ENCODE data around the gene RAB17.

DNA sequence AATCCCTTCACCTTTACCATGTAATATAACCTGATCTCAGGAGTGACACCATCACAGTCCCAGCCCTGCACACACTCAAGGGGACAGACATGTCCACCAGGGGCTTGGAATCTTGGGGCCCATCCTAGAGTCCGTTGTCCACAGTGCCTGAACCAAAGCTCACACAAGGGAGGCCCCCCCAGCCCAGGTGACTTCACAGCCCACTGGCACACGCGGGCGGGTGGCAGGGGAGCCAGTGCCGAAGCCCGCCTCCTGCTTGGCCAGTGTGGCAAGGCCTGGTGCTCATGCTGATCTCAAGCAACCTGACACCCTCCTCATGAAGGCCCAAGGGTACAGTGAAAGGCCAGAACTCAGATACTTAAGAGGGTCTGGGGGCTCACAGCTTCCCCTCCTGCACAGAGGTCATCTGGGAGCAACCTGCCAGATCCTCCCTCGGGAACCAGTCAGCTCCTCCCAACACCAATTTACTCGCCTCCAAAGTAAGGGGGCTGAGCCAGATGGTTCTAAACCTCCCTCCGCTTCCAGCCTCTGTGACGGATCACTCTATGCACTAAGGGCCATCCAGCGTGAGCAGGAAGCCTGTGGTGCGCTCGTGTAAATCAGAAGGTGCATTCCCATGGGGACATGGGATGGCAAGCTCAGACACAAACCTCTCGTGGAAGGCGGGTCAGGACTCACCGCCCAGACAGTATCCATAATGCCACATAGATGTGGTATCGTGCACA is 3.2 kb upstream of the RAB17 start:
- no peak for TF ChIP-seq POLR2A (IDR thresholded peaks at IDR 0.05)
- TF ChIP-seq, protein P1, sequence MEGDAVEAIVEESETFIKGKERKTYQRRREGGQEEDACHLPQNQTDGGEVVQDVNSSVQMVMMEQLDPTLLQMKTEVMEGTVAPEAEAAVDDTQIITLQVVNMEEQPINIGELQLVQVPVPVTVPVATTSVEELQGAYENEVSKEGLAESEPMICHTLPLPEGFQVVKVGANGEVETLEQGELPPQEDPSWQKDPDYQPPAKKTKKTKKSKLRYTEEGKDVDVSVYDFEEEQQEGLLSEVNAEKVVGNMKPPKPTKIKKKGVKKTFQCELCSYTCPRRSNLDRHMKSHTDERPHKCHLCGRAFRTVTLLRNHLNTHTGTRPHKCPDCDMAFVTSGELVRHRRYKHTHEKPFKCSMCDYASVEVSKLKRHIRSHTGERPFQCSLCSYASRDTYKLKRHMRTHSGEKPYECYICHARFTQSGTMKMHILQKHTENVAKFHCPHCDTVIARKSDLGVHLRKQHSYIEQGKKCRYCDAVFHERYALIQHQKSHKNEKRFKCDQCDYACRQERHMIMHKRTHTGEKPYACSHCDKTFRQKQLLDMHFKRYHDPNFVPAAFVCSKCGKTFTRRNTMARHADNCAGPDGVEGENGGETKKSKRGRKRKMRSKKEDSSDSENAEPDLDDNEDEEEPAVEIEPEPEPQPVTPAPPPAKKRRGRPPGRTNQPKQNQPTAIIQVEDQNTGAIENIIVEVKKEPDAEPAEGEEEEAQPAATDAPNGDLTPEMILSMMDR (IDR thresholded peaks at IDR 0.05), result no peak

All from right lobe of liver (tissue), 4 donors.